ENCODE data around the gene PEX10. TPM values are rescaled to one million over a fixed set of nuclear protein-coding genes. Genes with fewer than 3 reads are reported as not detected.

The PEX10 gene
- total and polyA plus RNA-seq, 2 experiments from 2014 or later: 24.7 to 25.5 TPM

- Histone ChIP-seq H3K27ac (no peak overlapping the region), H4K20me1 (ENCODE audit: insufficient read depth, poor library complexity, severe bottlenecking) (no peaks in the 10 kb centered on the region), H3K4me2 (no peak overlapping the region), H2AFZ (no peak overlapping the region), H3K4me3 (no peak overlapping the region), H3K9me3 (ENCODE audit: low read depth) (no peaks in the 10 kb centered on the region), H3K9me2 (replicated peaks; ENCODE audit: insufficient read depth) (no peaks in the 10 kb centered on the region), H3K27me3 (no peaks in the 10 kb centered on the region), H3K79me2 (no peaks in the 10 kb centered on the region), H3K4me1 (ENCODE audit: insufficient read depth) (no peaks in the 10 kb centered on the region), H3K36me3 (replicated peaks; ENCODE audit: insufficient read depth, low read depth) (no peaks in the 10 kb centered on the region)
- TF ChIP-seq EZH2 (IDR thresholded peaks at IDR 0.05; ENCODE audit: borderline replicate concordance) (no peak), CTCF (IDR thresholded peaks at IDR 0.05; ENCODE audit: poor library complexity) (no peak), EZH2phosphoT487 (IDR thresholded peaks at IDR 0.05; ENCODE audit: low read depth, severe bottlenecking, unreplicated experiment) (no peak)
- 95% methylated on average over 7 of the region's 7 CpGs for WGBS (ENCODE audit: low lambda C conversion rate, missing lambda C conversion rate)
- DNase-seq (ENCODE audit: low spot score): no peak
Observed at GRCh38 chr1:2375923-2376260, 36.5 kb downstream of the PEX10 start.

GRCh38 chr1:2375246-2375922, 37.0 kb downstream of the PEX10 start:
- H3K4me1 ChIP-seq (ENCODE audit: insufficient read depth): no peaks in the 10 kb centered on the region
- no peak for DNase-seq (ENCODE audit: low spot score)
- H3K36me3 ChIP-seq (replicated peaks; ENCODE audit: insufficient read depth, low read depth): no peaks in the 10 kb centered on the region
- no peak overlapping the region for H2AFZ ChIP-seq
- no peak overlapping the region for H3K27ac ChIP-seq
- no peaks in the 10 kb centered on the region for H3K79me2 ChIP-seq
- H3K9me2 ChIP-seq (replicated peaks; ENCODE audit: insufficient read depth): no peaks in the 10 kb centered on the region
- no peak overlapping the region for H3K4me3 ChIP-seq
- no peaks in the 10 kb centered on the region for H4K20me1 ChIP-seq (ENCODE audit: insufficient read depth, poor library complexity, severe bottlenecking)
- WGBS (ENCODE audit: low lambda C conversion rate, missing lambda C conversion rate): 89% methylated on average over 20 of the region's 23 CpGs
- no peak for TF ChIP-seq EZH2 (IDR thresholded peaks at IDR 0.05; ENCODE audit: borderline replicate concordance)
- no peaks in the 10 kb centered on the region for H3K9me3 ChIP-seq (ENCODE audit: low read depth)
- H3K27me3 ChIP-seq: no peaks in the 10 kb centered on the region
- H3K4me2 ChIP-seq: no peak overlapping the region

GRCh38 chr1:2374252-2375155, 37.9 kb downstream of the PEX10 start:
- Histone ChIP-seq H2AFZ (no peak overlapping the region), H3K27ac (no peak overlapping the region), H4K20me1 (ENCODE audit: insufficient read depth, poor library complexity, severe bottlenecking) (no peaks in the 10 kb centered on the region), H3K9me2 (replicated peaks; ENCODE audit: insufficient read depth) (no peaks in the 10 kb centered on the region), H3K9me3 (ENCODE audit: low read depth) (no peaks in the 10 kb centered on the region), H3K27me3 (no peaks in the 10 kb centered on the region), H3K4me3 (no peak overlapping the region), H3K79me2 (no peaks in the 10 kb centered on the region), H3K4me2 (no peak overlapping the region), H3K36me3 (replicated peaks; ENCODE audit: insufficient read depth, low read depth) (no peaks in the 10 kb centered on the region), H3K4me1 (ENCODE audit: insufficient read depth) (no peaks in the 10 kb centered on the region)
- WGBS (ENCODE audit: low lambda C conversion rate, missing lambda C conversion rate): 82% methylated on average over 17 of the region's 17 CpGs
- no peak for TF ChIP-seq CTCF (IDR thresholded peaks at IDR 0.05; ENCODE audit: poor library complexity)
- TF ChIP-seq EZH2 (IDR thresholded peaks at IDR 0.05; ENCODE audit: borderline replicate concordance): no peak
- no peak for TF ChIP-seq EZH2phosphoT487 (IDR thresholded peaks at IDR 0.05; ENCODE audit: low read depth, severe bottlenecking, unreplicated experiment)
- DNase-seq (ENCODE audit: low spot score): no peak

Data from hepatocyte (in vitro differentiated cells).